ENCODE measurements around the gene MYH13.
"Not testable (repeated sequence)": the region's sequence is repeated elsewhere in the genome, so short reads cannot be mapped to it uniquely, and the experiment has no call there.

MYH13 gene

GRCh38 chr17:10295728-10296343, 77.0 kb downstream of the MYH13 start:
- DNase-seq, result no peak

- no peak for DNase-seq
Measured at GRCh38 chr17:10294180-10294579, 78.6 kb downstream of the MYH13 start.

- no peak for DNase-seq
Measured at GRCh38 chr17:10292057-10292937, 80.5 kb downstream of the MYH13 start.

- DNase-seq, result not testable (repeated sequence)
Measured at GRCh38 chr17:10291576-10291975, 81.2 kb downstream of the MYH13 start.

GRCh38 chr17:10290041-10290440, 82.8 kb downstream of the MYH13 start:
- no peak for DNase-seq

- no peak for DNase-seq
Measured at GRCh38 chr17:10286324-10286723, 86.5 kb downstream of the MYH13 start.

- DNase-seq, result no peak
Measured at GRCh38 chr17:10285896-10286295, 86.9 kb downstream of the MYH13 start.

GRCh38 chr17:10280068-10280467, 92.7 kb downstream of the MYH13 start:
- DNase-seq, result no peak

GRCh38 chr17:10278218-10278617, 94.6 kb downstream of the MYH13 start:
- DNase-seq, result no peak

- no peak for DNase-seq
Measured at GRCh38 chr17:10276436-10276835, 96.4 kb downstream of the MYH13 start.

GRCh38 chr17:10275418-10275817, 97.4 kb downstream of the MYH13 start:
- DNase-seq, result no peak

GRCh38 chr17:10271106-10271562, 101.7 kb downstream of the MYH13 start:
- no peak for DNase-seq

GRCh38 chr17:10270258-10270657, 102.5 kb downstream of the MYH13 start:
- DNase-seq, result no peak

GRCh38 chr17:10268005-10268404, 104.8 kb downstream of the MYH13 start:
- no peak for DNase-seq

- DNase-seq, result no peak
Measured at GRCh38 chr17:10266296-10266876, 106.4 kb downstream of the MYH13 start.

GRCh38 chr17:10265100-10265810, 107.6 kb downstream of the MYH13 start:
- no peak for DNase-seq

GRCh38 chr17:10264051-10264450, 108.8 kb downstream of the MYH13 start:
- no peak for DNase-seq

- DNase-seq, result no peak
Measured at GRCh38 chr17:10262451-10262850, 110.4 kb downstream of the MYH13 start.

GRCh38 chr17:10261098-10261497, 111.7 kb downstream of the MYH13 start:
- DNase-seq, result no peak

- DNase-seq, result no peak
Measured at GRCh38 chr17:10251212-10251948, 121.4 kb downstream of the MYH13 start.
